ENCODE results near the gene WDR64.
A peak's percentile ranks its signal among the peaks of the same experiment; 100 is the strongest.
"Not testable (repeated sequence)": the region's sequence is repeated elsewhere in the genome, so short reads cannot be mapped to it uniquely, and the experiment has no call there.

WDR64 gene

GRCh38 chr1:241677201-241677600, 25.1 kb downstream of the WDR64 start:
- CTCF ChIA-PET: interaction anchor here (0.8 kb wide), 1 partner anchor 66 kb away, joined by 4 read pairs; no protein-coding TSS in a partner anchor
- POLR2A ChIA-PET: no interaction called here
- peak; percentile 62 for DNase-seq (ENCODE audit: extremely low spot score)
- TF ChIP-seq CTCF (IDR thresholded peaks at IDR 0.05; ENCODE audit: control extremely low read depth, extremely low read depth, low read depth, missing control alignments): no peak

- ChIA-PET CTCF (interaction anchor here (0.9 to 1.7 kb wide), 3 partner anchors 9 to 68 kb away, joined by 3 to 6 read pairs (median 5); no protein-coding TSS in a partner anchor), POLR2A (no interaction called here)
- TF ChIP-seq CTCF (IDR thresholded peaks at IDR 0.05; ENCODE audit: control extremely low read depth, extremely low read depth, low read depth, missing control alignments): no peak
- no peak for DNase-seq (ENCODE audit: extremely low spot score)
Measured at GRCh38 chr1:241678536-241678935, 26.5 kb downstream of the WDR64 start.

DNA sequence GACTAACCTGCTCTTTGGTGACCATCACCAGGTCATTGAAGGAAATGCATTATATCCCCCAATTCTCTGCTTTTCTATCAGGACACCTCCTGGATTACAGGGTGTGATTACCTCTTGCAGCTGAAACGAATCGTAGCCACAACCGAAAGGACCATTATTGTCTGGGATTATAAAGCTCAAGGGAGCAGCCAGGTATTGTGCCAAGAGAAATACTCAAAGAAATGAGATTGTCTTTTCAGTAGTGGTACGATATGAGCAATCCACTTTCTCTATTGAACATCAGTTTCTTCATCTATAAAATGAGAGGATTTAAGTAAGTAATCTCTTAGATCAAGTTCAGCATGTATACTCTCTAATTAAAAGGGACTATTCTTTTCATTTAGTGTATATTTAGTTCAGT, 27.3 kb downstream of the WDR64 start:
- ChIA-PET CTCF (interaction anchor here (0.9 to 1.7 kb wide), 3 partner anchors 9 to 69 kb away, joined by 3 to 6 read pairs (median 5); no protein-coding TSS in a partner anchor), POLR2A (no interaction called here)
- no peak for TF ChIP-seq CTCF (IDR thresholded peaks at IDR 0.05; ENCODE audit: control extremely low read depth, extremely low read depth, low read depth, missing control alignments)
- no peak for DNase-seq (ENCODE audit: extremely low spot score)

- no peak for DNase-seq (ENCODE audit: extremely low spot score)
- POLR2A ChIA-PET: no interaction called here
Measured at GRCh38 chr1:241679961-241680360, 27.9 kb downstream of the WDR64 start.

GRCh38 chr1:241681861-241682448, 29.9 kb downstream of the WDR64 start:
- POLR2A ChIA-PET; CTCF ChIA-PET; DNase-seq (ENCODE audit: extremely low spot score): not testable (repeated sequence)

More at GRCh38 chr1:241679961-241680360, 27.9 kb downstream of the WDR64 start:
- TF ChIP-seq CTCF (IDR thresholded peaks at IDR 0.05; ENCODE audit: control extremely low read depth, extremely low read depth, low read depth, missing control alignments): no peak
- CTCF ChIA-PET: interaction anchor here (1.4 to 1.7 kb wide), 2 partner anchors 8 to 14 kb away, joined by 5 to 6 read pairs; no protein-coding TSS in a partner anchor

- no peak for DNase-seq (ENCODE audit: extremely low spot score)
- CTCF ChIA-PET: interaction anchor here (1.2 to 1.4 kb wide), 3 partner anchors 11 to 31 kb away, joined by 3 to 4 read pairs (median 3); no protein-coding TSS in a partner anchor
- no peak for TF ChIP-seq CTCF (IDR thresholded peaks at IDR 0.05; ENCODE audit: control extremely low read depth, extremely low read depth, low read depth, missing control alignments)
- POLR2A ChIA-PET: no interaction called here
Measured at GRCh38 chr1:241682921-241683320, 30.8 kb downstream of the WDR64 start.

GRCh38 chr1:241684108-241684507, 32.0 kb downstream of the WDR64 start:
- CTCF ChIA-PET: no interaction called here
- DNase-seq (ENCODE audit: extremely low spot score): no peak
- no peak for TF ChIP-seq CTCF (IDR thresholded peaks at IDR 0.05; ENCODE audit: control extremely low read depth, extremely low read depth, low read depth, missing control alignments)
- POLR2A ChIA-PET: no interaction called here
